ENCODE results near the gene CFAP92. TPM values are rescaled to one million over a fixed set of nuclear protein-coding genes. Genes with fewer than 3 reads are reported as not detected.

CFAP92 gene
- total and polyA plus RNA-seq, 2 donors (not counting 3 experiments of a cell fraction or from before 2014, with no cell fraction given) = 0.04 to 0.62 TPM

GRCh38 chr3:129013491-129013891 is 19.6 kb upstream of the CFAP92 start:
- Histone ChIP-seq H3K27me3 (ENCODE audit: control insufficient read depth in 2 of 2, insufficient read depth in 2 of 2, low read length in 2 of 2) (no peaks in the 10 kb centered on the region), H3K4me2 (ENCODE audit: insufficient read depth, low read length) (no peak overlapping the region), H4K20me1 (replicated peaks; ENCODE audit: control insufficient read depth, extremely low read depth, insufficient read depth, low read length) (no peaks in the 10 kb centered on the region), H3K79me2 (ENCODE audit: control insufficient read depth, insufficient read depth, low read length) (no peaks in the 10 kb centered on the region), H3K4me1 (ENCODE audit: control insufficient read depth, extremely low read depth, insufficient read depth, low read length) (peaks cover 33% of the 10 kb centered on the region), H3K9me3 (replicated peaks; ENCODE audit: control insufficient read depth, insufficient read depth, low read length) (no peaks in the 10 kb centered on the region), H3K9ac (replicated peaks; ENCODE audit: extremely low read depth, insufficient read depth, low read length) (no peak overlapping the region), H3K27ac (ENCODE audit: insufficient read depth, low read depth, low read length) (no peak overlapping the region), H2AFZ (ENCODE audit: low read depth, low read length) (no peak overlapping the region), H3K9me1 (replicated peaks; ENCODE audit: control insufficient read depth, extremely low read depth, insufficient read depth, low read length) (no peaks in the 10 kb centered on the region), H3K36me3 (ENCODE audit: control insufficient read depth in 2 of 2, extremely low read depth in 1 of 2, insufficient read depth in 2 of 2, low read length in 2 of 2) (no peaks in the 10 kb centered on the region), H3K4me3 (replicated peaks in 1 of 3; ENCODE audit: insufficient read depth in 1 of 3, low read depth in 1 of 3, low read length in 3 of 3) (no peak overlapping the region)
- CTCF ChIA-PET = interaction anchor here (1.3 to 4.7 kb wide), 4 partner anchors 9 to 43 kb away, joined by 4 to 49 read pairs (median 16); no protein-coding TSS in a partner anchor
- intact Hi-C loops (cut with micrococcal nuclease) (no loop called here), dilution Hi-C loops (cut with MboI; ENCODE audit: extremely low pct_ligation_motif_present, low sequenced_read_pairs) (no loop called here)
- POLR2A ChIA-PET = no interaction called here
- BruUV-seq (replicated peaks) = no TSS peak
- no peak for FAIRE-seq
- no peak for DNase-seq (ENCODE audit: low read depth, low spot score)
- no peak for TF ChIP-seq POLR2A (IDR thresholded peaks at IDR 0.05; ENCODE audit: low read depth, low read length)
- TF ChIP-seq, protein P1, sequence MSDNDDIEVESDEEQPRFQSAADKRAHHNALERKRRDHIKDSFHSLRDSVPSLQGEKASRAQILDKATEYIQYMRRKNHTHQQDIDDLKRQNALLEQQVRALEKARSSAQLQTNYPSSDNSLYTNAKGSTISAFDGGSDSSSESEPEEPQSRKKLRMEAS (IDR thresholded peaks at IDR 0.05; ENCODE audit: insufficient read depth, insufficient read length) = no peak
- TF ChIP-seq GATA2 (IDR thresholded peaks at IDR 0.05; ENCODE audit: insufficient read depth, insufficient read length, low read depth, low read length) = no peak
- no peak for TF ChIP-seq CTCF (IDR thresholded peaks at IDR 0.05; ENCODE audit: extremely low read depth in 1 of 2, insufficient read depth in 1 of 2, low read depth in 1 of 2, low read length in 2 of 2)

DNA sequence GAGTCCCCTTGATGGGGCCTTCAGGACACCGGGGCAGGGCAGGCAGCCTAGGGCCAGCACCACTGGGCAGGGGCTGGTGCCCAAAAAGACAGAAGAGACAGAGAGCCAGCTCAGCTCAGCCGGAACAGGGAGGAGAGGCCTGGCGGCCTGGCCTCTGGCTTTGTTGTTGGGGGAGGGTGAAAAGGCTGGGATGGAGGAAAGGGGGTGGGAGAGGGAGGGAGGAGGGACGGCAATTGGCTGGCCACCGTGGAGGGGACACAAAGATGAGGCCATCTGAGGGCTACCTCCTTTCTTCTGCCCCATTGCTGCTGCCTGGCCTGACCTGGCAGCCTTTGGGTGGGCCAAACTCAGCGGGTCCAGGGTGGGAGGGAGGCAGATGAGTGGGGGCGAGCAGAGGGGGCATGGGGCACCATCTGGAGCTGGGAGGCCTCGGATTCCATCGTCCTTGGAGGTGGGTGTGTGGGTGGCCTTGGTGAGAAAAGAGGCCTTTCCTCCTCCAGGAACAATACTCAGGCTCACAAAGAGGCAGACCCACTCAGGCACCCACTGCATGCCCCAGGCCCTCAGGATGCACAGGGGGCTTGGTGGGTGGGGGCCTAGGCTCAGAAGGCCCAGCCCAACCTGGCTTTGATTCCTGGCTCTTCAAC is 16.6 kb upstream of the CFAP92 start:
- BruUV-seq (replicated peaks) = no TSS peak
- FAIRE-seq (no peak), DNase-seq (ENCODE audit: low read depth, low spot score) (no peak)
- peaks cover 17% of the 10 kb centered on the region for H3K4me1 ChIP-seq (ENCODE audit: control insufficient read depth, extremely low read depth, insufficient read depth, low read length)
- H3K4me2 ChIP-seq (ENCODE audit: insufficient read depth, low read length) = no peak overlapping the region
- intact Hi-C loops (cut with micrococcal nuclease) (no loop called here), dilution Hi-C loops (cut with MboI; ENCODE audit: extremely low pct_ligation_motif_present, low sequenced_read_pairs) (no loop called here)
- TF ChIP-seq POLR2AphosphoS5 (IDR thresholded peaks at IDR 0.05; ENCODE audit: insufficient read depth, low read depth, low read length) (no peak), JUN (IDR thresholded peaks at IDR 0.05; ENCODE audit: borderline replicate concordance, insufficient read depth, insufficient read length, low read depth) (no peak), POLR2A (IDR thresholded peaks at IDR 0.05; ENCODE audit: low read depth, low read length) (no peak), FOS (IDR thresholded peaks at IDR 0.05; ENCODE audit: borderline replicate concordance, insufficient read depth, low read length) (no peak), GATA2 (IDR thresholded peaks at IDR 0.05; ENCODE audit: insufficient read depth, insufficient read length, low read depth, low read length) (no peak), CTCF (IDR thresholded peaks at IDR 0.05; ENCODE audit: extremely low read depth in 1 of 2, insufficient read depth in 1 of 2, low read depth in 1 of 2, low read length in 2 of 2) (no peak), MYC (IDR thresholded peaks at IDR 0.05; ENCODE audit: low read depth, low read length) (no peak), EZH2 (IDR thresholded peaks at IDR 0.05; ENCODE audit: borderline replicate concordance, low read depth, low read length, severe bottlenecking) (no peak)
- TF ChIP-seq, protein P1 (IDR thresholded peaks at IDR 0.05; ENCODE audit: insufficient read depth, insufficient read length) = no peak
- no peaks in the 10 kb centered on the region for H3K9me3 ChIP-seq (replicated peaks; ENCODE audit: control insufficient read depth, insufficient read depth, low read length)
- H3K79me2 ChIP-seq (ENCODE audit: control insufficient read depth, insufficient read depth, low read length) = no peaks in the 10 kb centered on the region
- no peaks in the 10 kb centered on the region for H3K27me3 ChIP-seq (ENCODE audit: control insufficient read depth in 2 of 2, insufficient read depth in 2 of 2, low read length in 2 of 2)
- H3K36me3 ChIP-seq (ENCODE audit: control insufficient read depth in 2 of 2, extremely low read depth in 1 of 2, insufficient read depth in 2 of 2, low read length in 2 of 2) = no peaks in the 10 kb centered on the region
- CTCF ChIA-PET = no interaction called here
- POLR2A ChIA-PET = no interaction called here
- no peaks in the 10 kb centered on the region for H3K9me1 ChIP-seq (replicated peaks; ENCODE audit: control insufficient read depth, extremely low read depth, insufficient read depth, low read length)
- H2AFZ ChIP-seq (ENCODE audit: low read depth, low read length) = no peak overlapping the region
- H3K27ac ChIP-seq (ENCODE audit: insufficient read depth, low read depth, low read length) = no peak overlapping the region
- no peak overlapping the region for H3K4me3 ChIP-seq (replicated peaks in 1 of 3; ENCODE audit: insufficient read depth in 1 of 3, low read depth in 1 of 3, low read length in 3 of 3)
- no peaks in the 10 kb centered on the region for H4K20me1 ChIP-seq (replicated peaks; ENCODE audit: control insufficient read depth, extremely low read depth, insufficient read depth, low read length)
- no peak overlapping the region for H3K9ac ChIP-seq (replicated peaks; ENCODE audit: extremely low read depth, insufficient read depth, low read length)
